ENCODE results near the gene SSH3.
A peak's percentile ranks its signal among the peaks of the same experiment; 100 is the strongest.
"Not testable (repeated sequence)": the region's sequence is repeated elsewhere in the genome, so short reads cannot be mapped to it uniquely, and the experiment has no call there.

Gene SSH3

DNA sequence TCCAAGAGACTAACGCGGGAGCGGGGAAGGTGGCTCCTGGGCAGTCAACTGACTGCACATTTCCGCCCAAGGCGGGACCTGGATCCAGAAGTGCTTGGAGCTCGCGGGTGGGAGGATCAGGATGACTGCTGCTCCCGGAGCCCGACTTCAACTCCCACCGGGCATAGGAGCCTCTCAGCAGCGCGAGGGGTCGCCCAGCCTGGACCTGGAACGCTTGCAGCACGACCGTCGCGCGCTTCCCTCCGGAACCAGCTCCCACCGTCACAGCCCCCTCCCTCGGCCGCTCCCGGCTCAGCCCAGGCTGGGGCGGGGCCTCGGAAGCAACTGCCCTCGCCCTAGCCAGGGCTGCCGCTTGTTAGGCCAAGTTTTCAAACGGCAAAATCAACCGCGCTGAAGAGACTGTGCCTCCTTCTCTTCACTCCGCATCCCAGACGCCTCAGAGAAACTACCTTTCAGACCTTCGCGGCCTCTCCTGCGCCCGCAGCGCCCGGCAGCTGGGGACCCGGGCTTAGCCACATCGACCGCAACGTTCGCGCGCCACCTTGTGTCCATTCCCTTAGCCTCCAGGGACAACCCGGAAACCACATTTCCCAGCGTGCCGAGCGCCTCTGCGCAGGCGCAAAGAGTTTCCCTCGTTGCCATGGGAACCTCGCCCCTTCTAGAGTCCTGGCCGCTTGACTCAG, 14.0 kb downstream of the SSH3 start:
- H3K4me1 ChIP-seq (ENCODE audit: low read length) = peaks cover 8% of the 10 kb centered on the region
- no peaks in the 10 kb centered on the region for H4K20me1 ChIP-seq (ENCODE audit: insufficient read depth, low read length)
- H3K79me2 ChIP-seq (ENCODE audit: low read length) = no peaks in the 10 kb centered on the region
- H3K27ac ChIP-seq (ENCODE audit: low read length) = peak overlapping the region; percentile 78
- no peaks in the 10 kb centered on the region for H3K36me3 ChIP-seq (replicated peaks; ENCODE audit: low read depth, low read length)
- H3K4me2 ChIP-seq (ENCODE audit: low read length) = peak overlapping the region; percentile 81
- H3K4me3 ChIP-seq (ENCODE audit: low read length) = peak overlapping the region; percentile 78
- H3K9me3 ChIP-seq (ENCODE audit: insufficient read depth, low read length) = no peaks in the 10 kb centered on the region
- TF ChIP-seq, protein P1, sequence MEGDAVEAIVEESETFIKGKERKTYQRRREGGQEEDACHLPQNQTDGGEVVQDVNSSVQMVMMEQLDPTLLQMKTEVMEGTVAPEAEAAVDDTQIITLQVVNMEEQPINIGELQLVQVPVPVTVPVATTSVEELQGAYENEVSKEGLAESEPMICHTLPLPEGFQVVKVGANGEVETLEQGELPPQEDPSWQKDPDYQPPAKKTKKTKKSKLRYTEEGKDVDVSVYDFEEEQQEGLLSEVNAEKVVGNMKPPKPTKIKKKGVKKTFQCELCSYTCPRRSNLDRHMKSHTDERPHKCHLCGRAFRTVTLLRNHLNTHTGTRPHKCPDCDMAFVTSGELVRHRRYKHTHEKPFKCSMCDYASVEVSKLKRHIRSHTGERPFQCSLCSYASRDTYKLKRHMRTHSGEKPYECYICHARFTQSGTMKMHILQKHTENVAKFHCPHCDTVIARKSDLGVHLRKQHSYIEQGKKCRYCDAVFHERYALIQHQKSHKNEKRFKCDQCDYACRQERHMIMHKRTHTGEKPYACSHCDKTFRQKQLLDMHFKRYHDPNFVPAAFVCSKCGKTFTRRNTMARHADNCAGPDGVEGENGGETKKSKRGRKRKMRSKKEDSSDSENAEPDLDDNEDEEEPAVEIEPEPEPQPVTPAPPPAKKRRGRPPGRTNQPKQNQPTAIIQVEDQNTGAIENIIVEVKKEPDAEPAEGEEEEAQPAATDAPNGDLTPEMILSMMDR (IDR thresholded peaks at IDR 0.05; ENCODE audit: low read depth, low read length) = peak; percentile 96
- no peak for TF ChIP-seq EZH2phosphoT487 (IDR thresholded peaks at IDR 0.05; ENCODE audit: low read depth)
- peak overlapping the region; percentile 66 for H3K9ac ChIP-seq (ENCODE audit: low read length)
- H2AFZ ChIP-seq (ENCODE audit: low read depth, low read length) = peak overlapping the region; percentile 67
- H3K27me3 ChIP-seq (ENCODE audit: low read depth, low read length) = no peaks in the 10 kb centered on the region

DNA sequence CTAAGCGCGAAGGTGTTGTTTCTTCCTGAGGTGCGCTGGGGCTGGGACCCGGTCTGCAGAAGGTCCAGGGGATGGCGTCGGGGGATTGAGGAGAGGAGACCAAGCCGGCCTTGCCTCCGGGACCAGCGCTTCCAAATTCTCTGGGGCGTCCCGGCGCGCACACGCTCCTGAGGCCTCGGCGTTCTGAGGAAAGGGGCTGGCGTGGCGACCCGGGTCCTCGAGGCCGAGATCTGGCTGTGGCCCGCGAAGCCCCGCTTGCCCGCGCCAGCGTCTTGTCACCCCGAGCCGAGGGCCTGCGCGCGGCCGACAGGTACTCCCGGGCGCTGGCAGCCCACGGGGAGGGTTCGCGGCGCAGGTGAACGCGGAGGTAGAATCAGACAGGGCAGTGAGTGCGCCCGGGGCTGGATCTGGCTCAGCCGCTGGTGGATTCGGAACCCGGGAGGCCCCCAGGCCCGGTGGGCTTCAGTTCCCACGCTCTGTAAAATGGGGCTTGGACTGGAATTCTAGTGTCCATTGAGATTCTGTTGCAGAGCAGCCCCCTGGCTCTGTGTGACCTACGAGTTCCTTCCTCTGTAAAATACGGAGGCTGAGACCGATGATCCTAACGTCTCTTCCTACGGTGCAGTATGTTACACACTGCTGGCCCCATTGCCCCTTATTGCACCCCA, 14.7 kb downstream of the SSH3 start:
- no peaks in the 10 kb centered on the region for H3K36me3 ChIP-seq (replicated peaks; ENCODE audit: low read depth, low read length)
- no peaks in the 10 kb centered on the region for H3K27me3 ChIP-seq (ENCODE audit: low read depth, low read length)
- H3K9me3 ChIP-seq (ENCODE audit: insufficient read depth, low read length) = no peaks in the 10 kb centered on the region
- H3K4me2 ChIP-seq (ENCODE audit: low read length) = peak overlapping the region; percentile 81
- H3K4me3 ChIP-seq (ENCODE audit: low read length) = peak overlapping the region; percentile 78
- H4K20me1 ChIP-seq (ENCODE audit: insufficient read depth, low read length) = no peaks in the 10 kb centered on the region
- H3K9ac ChIP-seq (ENCODE audit: low read length) = peak overlapping the region; percentile 66
- peaks cover 8% of the 10 kb centered on the region for H3K4me1 ChIP-seq (ENCODE audit: low read length)
- H2AFZ ChIP-seq (ENCODE audit: low read depth, low read length) = peak overlapping the region; percentile 67
- TF ChIP-seq, protein P1 (IDR thresholded peaks at IDR 0.05; ENCODE audit: low read depth, low read length) = no peak
- TF ChIP-seq EZH2phosphoT487 (IDR thresholded peaks at IDR 0.05; ENCODE audit: low read depth) = no peak
- H3K27ac ChIP-seq (ENCODE audit: low read length) = no peak overlapping the region
- no peaks in the 10 kb centered on the region for H3K79me2 ChIP-seq (ENCODE audit: low read length)

DNA sequence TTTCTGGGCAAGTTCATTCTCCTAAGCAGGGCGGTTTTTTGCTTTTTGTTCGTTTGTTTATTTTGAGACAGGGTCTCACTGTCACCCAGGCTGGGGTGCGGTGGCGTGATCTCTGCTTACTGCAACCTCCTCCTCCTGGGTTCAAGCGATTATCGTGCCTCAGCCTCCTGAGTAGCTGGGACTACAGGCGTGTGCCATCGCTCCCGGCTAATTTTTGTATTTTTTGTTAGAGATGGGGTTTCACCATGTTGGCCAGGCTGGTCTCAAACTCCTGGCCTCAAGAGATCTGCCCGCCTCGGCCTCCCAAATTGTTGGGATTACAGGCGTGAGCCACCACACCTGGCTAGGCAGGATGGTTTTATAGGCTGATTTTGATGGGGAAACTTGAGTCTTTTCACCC, 15.5 kb downstream of the SSH3 start:
- not testable (repeated sequence) for H2AFZ ChIP-seq (ENCODE audit: low read depth, low read length); H3K27me3 ChIP-seq (ENCODE audit: low read depth, low read length); H4K20me1 ChIP-seq (ENCODE audit: insufficient read depth, low read length); H3K9me3 ChIP-seq (ENCODE audit: insufficient read depth, low read length); H3K9ac ChIP-seq (ENCODE audit: low read length); H3K36me3 ChIP-seq (replicated peaks; ENCODE audit: low read depth, low read length); H3K79me2 ChIP-seq (ENCODE audit: low read length); H3K27ac ChIP-seq (ENCODE audit: low read length); H3K4me1 ChIP-seq (ENCODE audit: low read length)
- peak overlapping the region; percentile 81 for H3K4me2 ChIP-seq (ENCODE audit: low read length)
- H3K4me3 ChIP-seq (ENCODE audit: low read length) = peak overlapping the region; percentile 78

DNA sequence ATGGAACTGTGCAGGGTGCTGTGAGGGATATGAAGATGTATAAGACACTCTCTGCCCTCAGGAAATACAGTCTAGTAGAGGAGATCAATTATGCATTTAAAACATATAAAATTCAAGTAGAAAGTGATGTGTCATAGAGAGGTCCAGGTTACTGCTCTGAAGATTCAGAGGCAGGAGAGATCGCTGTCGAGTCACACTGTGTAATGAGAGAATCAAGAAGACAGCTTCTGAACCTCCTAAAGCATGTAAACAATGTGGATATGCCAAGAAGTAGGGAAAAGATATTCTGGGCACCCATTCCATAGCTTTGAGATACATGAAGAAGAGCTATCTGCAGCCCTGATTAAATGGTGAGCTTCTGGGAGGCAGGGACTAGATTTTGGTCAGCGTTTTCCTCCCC, 16.7 kb downstream of the SSH3 start:
- H3K4me1 ChIP-seq (ENCODE audit: low read length) = peaks cover 8% of the 10 kb centered on the region

More for the DNA sequence above, 16.7 kb downstream of the SSH3 start:
- no peak for TF ChIP-seq EZH2phosphoT487 (IDR thresholded peaks at IDR 0.05; ENCODE audit: low read depth)
- TF ChIP-seq, protein P1 (IDR thresholded peaks at IDR 0.05; ENCODE audit: low read depth, low read length) = no peak
- Histone ChIP-seq H3K9ac (ENCODE audit: low read length) (no peak overlapping the region), H4K20me1 (ENCODE audit: insufficient read depth, low read length) (no peaks in the 10 kb centered on the region), H2AFZ (ENCODE audit: low read depth, low read length) (no peak overlapping the region), H3K79me2 (ENCODE audit: low read length) (no peaks in the 10 kb centered on the region), H3K9me3 (ENCODE audit: insufficient read depth, low read length) (no peaks in the 10 kb centered on the region), H3K4me3 (ENCODE audit: low read length) (no peak overlapping the region), H3K4me2 (ENCODE audit: low read length) (no peak overlapping the region), H3K27ac (ENCODE audit: low read length) (no peak overlapping the region), H3K27me3 (ENCODE audit: low read depth, low read length) (no peaks in the 10 kb centered on the region), H3K36me3 (replicated peaks; ENCODE audit: low read depth, low read length) (no peaks in the 10 kb centered on the region)
